ENCODE measurements around the gene ACVR1.
"Not testable (repeated sequence)": the region's sequence is repeated elsewhere in the genome, so short reads cannot be mapped to it uniquely, and the experiment has no call there.

ACVR1 gene

DNA sequence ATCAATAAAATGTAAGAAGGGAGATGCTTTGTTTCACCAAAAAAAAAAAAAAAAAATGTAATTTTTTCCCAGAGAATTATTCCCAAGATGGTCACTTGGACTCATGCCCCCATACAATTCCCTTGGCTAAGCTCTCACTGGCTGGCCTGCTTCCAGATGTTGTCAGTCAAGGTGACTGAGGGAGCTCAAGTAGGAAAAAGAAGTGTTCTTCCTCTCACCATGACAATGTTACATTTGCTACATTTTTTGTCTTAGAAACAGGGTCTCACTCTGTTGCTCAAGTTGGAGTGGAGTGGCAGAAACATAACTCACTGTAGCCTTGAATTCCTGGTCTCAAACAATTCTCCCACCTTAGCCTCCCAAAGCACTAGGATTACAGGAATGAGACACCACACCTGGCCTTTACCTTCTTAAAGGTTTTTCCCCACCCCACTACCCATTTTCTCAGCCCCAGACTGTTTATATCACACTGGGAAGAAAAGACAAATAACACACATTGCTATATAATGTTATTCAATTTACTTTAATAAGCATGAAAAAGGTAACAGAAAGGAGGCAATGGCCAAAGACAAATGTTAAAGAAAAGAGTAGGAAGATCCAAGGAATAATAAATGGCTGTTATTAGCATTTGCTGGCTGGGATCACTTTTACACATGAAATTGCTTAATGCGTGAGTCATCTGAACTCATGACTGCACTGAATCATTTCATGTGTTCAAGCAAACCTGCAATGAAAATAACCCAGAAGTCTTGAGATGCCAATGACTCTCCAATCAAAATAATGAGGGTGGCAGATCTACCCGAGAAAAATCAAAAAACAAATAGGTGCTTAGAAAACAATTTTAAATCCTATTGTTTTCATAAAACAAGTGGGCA is 45.2 kb downstream of the ACVR1 start:
- no peak overlapping the region for H3K4me3 ChIP-seq (ENCODE audit: low read length in 2 of 2)
- H3K27ac ChIP-seq (ENCODE audit: low read length) = peak overlapping the region; percentile 24
- H3K36me3 ChIP-seq (ENCODE audit: control insufficient read depth in 2 of 2, insufficient read depth in 2 of 2, low read length in 2 of 2) = peaks cover 0 to under 1% of the 10 kb centered on the region in 2 donors
- no peaks in the 10 kb centered on the region for H3K27me3 ChIP-seq (ENCODE audit: control insufficient read depth in 1 of 2, insufficient read depth in 2 of 2, low read length in 2 of 2)
- no peaks in the 10 kb centered on the region for H3K9me3 ChIP-seq (ENCODE audit: control insufficient read depth in 2 of 2, low read length in 2 of 2)
- H3K9ac ChIP-seq (ENCODE audit: low read length in 2 of 2) = no peak overlapping the region
- peaks cover 5% of the 10 kb centered on the region for H3K4me1 ChIP-seq (ENCODE audit: control insufficient read depth, insufficient read depth, low read length)

DNA sequence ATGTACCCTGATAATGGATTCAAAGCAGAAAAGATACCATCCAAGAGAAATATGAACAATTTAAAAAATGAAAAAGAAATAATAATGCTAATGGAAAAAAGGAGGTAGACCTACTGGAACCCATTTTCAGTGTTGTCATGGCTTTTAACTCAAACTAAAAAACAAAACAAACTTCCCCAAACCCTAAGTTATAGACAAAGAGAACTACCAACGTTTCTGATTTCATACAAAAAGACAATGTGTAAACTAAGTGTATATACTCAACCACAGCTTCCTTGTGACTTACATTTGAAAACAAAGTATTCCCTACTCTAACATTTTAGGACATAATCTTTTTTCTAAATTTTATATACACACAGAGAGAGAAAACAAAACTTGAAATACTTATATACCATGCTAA is 45.9 kb downstream of the ACVR1 start:
- Histone ChIP-seq H3K4me1 (ENCODE audit: control insufficient read depth, insufficient read depth, low read length) (peaks cover 5% of the 10 kb centered on the region), H3K9ac (ENCODE audit: low read length in 2 of 2) (no peak overlapping the region), H3K4me3 (ENCODE audit: low read length in 2 of 2) (no peak overlapping the region), H3K36me3 (ENCODE audit: control insufficient read depth in 2 of 2, insufficient read depth in 2 of 2, low read length in 2 of 2) (peaks cover 0 to 2% of the 10 kb centered on the region in 2 donors), H3K27ac (ENCODE audit: low read length) (no peak overlapping the region), H3K27me3 (ENCODE audit: control insufficient read depth in 1 of 2, insufficient read depth in 2 of 2, low read length in 2 of 2) (no peaks in the 10 kb centered on the region), H3K9me3 (ENCODE audit: control insufficient read depth in 2 of 2, low read length in 2 of 2) (no peaks in the 10 kb centered on the region)

DNA sequence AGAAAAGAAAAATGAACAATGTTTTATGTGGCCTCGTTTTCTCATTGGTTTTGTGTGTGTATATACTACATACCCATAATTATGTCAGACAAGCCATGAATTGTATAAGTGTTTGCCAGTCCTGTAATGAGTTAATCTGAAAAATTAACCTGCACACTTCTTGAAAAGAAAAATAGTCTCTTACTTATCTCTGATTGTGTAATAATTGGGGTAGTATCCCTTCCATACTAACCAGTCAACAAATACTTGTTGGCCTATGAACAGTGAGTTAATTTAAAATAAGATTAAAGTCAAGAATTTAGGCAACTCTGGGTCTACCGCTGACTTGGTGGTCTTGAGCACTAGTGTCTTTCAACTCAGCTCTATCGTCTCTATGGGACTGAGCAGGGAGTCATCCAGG is 48.8 kb downstream of the ACVR1 start:
- H3K4me3 ChIP-seq (ENCODE audit: low read length in 2 of 2) = no peak overlapping the region
- peaks cover 0 to 2% of the 10 kb centered on the region in 2 donors for H3K36me3 ChIP-seq (ENCODE audit: control insufficient read depth in 2 of 2, insufficient read depth in 2 of 2, low read length in 2 of 2)
- H3K27me3 ChIP-seq (ENCODE audit: control insufficient read depth in 1 of 2, insufficient read depth in 2 of 2, low read length in 2 of 2) = no peaks in the 10 kb centered on the region
- H3K9ac ChIP-seq (ENCODE audit: low read length in 2 of 2) = no peak overlapping the region
- H3K27ac ChIP-seq (ENCODE audit: low read length) = no peak overlapping the region
- no peaks in the 10 kb centered on the region for H3K9me3 ChIP-seq (ENCODE audit: control insufficient read depth in 2 of 2, low read length in 2 of 2)
- peaks cover 5% of the 10 kb centered on the region for H3K4me1 ChIP-seq (ENCODE audit: control insufficient read depth, insufficient read depth, low read length)

DNA sequence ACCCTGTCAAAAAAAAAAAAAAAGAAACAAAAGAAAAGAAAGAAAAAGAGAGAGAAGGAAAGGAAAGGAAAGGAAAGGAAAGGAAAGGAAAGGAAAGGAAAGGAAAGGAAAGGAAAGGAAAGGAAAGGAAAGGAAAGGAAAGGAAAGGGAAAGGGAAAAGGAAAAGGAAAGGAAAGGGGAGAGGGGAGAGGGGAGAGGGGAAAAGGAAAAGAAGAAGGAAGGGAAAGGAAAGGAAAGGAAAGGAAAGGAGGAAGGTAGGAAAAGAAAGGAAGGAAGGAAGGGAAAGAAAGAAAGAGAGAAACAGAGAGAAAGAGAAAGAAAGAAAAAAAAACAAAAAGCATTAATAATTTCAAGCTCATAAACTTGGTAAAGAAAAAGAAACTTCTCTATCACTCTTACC is 49.5 kb downstream of the ACVR1 start:
- H3K4me3 ChIP-seq (ENCODE audit: low read length in 2 of 2); H3K9me3 ChIP-seq (ENCODE audit: control insufficient read depth in 2 of 2, low read length in 2 of 2): not testable (repeated sequence)

DNA sequence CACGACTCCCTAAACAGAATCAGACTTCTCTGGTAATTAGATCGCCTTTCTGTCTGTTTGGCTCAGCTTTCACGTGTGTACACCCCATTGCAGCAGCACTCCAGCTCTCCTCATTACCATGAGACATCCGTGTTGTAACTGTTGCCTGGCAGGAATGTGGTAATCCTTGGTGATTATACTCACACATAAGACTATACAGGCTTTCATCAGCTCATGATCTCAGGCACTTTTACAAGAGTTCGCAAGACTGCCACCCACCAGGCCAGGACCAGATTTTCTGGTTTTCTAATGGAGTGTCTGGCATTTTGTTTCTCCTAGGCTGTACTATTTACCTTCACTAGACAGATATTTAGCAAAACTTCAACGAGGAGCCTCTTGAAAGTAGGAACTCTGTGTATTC is 50.2 kb downstream of the ACVR1 start:
- Histone ChIP-seq H3K4me3 (ENCODE audit: low read length in 2 of 2) (no peak overlapping the region), H3K27ac (ENCODE audit: low read length) (no peak overlapping the region), H3K9me3 (ENCODE audit: control insufficient read depth in 2 of 2, low read length in 2 of 2) (no peaks in the 10 kb centered on the region), H3K36me3 (ENCODE audit: control insufficient read depth in 2 of 2, insufficient read depth in 2 of 2, low read length in 2 of 2) (peaks cover 0 to 2% of the 10 kb centered on the region in 2 donors), H3K9ac (ENCODE audit: low read length in 2 of 2) (no peak overlapping the region), H3K27me3 (ENCODE audit: control insufficient read depth in 1 of 2, insufficient read depth in 2 of 2, low read length in 2 of 2) (no peaks in the 10 kb centered on the region), H3K4me1 (ENCODE audit: control insufficient read depth, insufficient read depth, low read length) (peaks cover 2% of the 10 kb centered on the region)

More for the DNA sequence above, 49.5 kb downstream of the ACVR1 start:
- H3K27ac ChIP-seq (ENCODE audit: low read length); H3K4me1 ChIP-seq (ENCODE audit: control insufficient read depth, insufficient read depth, low read length); H3K27me3 ChIP-seq (ENCODE audit: control insufficient read depth in 1 of 2, insufficient read depth in 2 of 2, low read length in 2 of 2); H3K36me3 ChIP-seq (ENCODE audit: control insufficient read depth in 2 of 2, insufficient read depth in 2 of 2, low read length in 2 of 2); H3K9ac ChIP-seq (ENCODE audit: low read length in 2 of 2): not testable (repeated sequence)

DNA sequence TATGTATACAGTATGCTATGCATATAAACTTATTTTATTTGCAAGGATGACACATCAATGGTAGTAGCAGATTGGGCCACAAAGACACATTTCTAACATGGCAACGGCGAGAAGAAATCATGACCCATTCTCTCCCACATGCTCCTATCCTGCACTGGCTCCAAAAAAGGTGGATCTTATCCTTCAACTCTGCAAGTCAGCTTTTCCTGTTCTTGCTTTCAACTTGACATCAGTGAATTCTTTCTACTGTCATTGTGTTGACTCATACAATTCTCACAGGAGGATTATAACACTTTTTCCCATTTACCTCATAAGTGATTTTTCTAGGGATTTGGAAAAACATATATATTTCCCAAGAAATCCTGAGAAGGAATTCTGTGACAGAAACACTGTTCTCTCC is 53.1 kb downstream of the ACVR1 start:
- H3K9ac ChIP-seq (ENCODE audit: low read length in 2 of 2) = no peak overlapping the region
- no peaks in the 10 kb centered on the region for H3K9me3 ChIP-seq (ENCODE audit: control insufficient read depth in 2 of 2, low read length in 2 of 2)
- peaks cover 4 to 8% of the 10 kb centered on the region in 2 donors for H3K36me3 ChIP-seq (ENCODE audit: control insufficient read depth in 2 of 2, insufficient read depth in 2 of 2, low read length in 2 of 2)
- peaks cover 2% of the 10 kb centered on the region for H3K4me1 ChIP-seq (ENCODE audit: control insufficient read depth, insufficient read depth, low read length)
- no peak overlapping the region for H3K4me3 ChIP-seq (ENCODE audit: low read length in 2 of 2)
- no peaks in the 10 kb centered on the region for H3K27me3 ChIP-seq (ENCODE audit: control insufficient read depth in 1 of 2, insufficient read depth in 2 of 2, low read length in 2 of 2)
- H3K27ac ChIP-seq (ENCODE audit: low read length) = no peak overlapping the region

DNA sequence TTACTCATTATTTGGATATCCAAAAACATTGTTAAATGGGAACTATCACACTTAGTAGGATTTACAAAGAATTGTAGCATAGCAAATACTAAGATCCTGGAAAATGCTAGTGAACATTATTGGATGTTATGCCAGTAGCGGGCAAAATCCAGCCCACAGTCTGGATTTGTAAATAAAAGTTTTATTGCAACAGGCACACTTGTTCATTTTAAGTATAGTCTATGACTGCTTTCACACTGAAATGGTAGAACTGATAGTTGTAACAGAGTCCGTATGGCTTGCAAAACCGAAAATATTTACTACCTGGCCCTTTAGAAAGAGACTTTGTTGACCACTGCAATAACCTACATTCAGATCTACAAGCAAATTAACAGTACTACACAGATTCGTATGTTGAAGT is 53.6 kb downstream of the ACVR1 start:
- no peak overlapping the region for H3K27ac ChIP-seq (ENCODE audit: low read length)
- H3K27me3 ChIP-seq (ENCODE audit: control insufficient read depth in 1 of 2, insufficient read depth in 2 of 2, low read length in 2 of 2) = no peaks in the 10 kb centered on the region
- peaks cover 7 to 9% of the 10 kb centered on the region in 2 donors for H3K36me3 ChIP-seq (ENCODE audit: control insufficient read depth in 2 of 2, insufficient read depth in 2 of 2, low read length in 2 of 2)
- no peak overlapping the region for H3K9ac ChIP-seq (ENCODE audit: low read length in 2 of 2)
- no peaks in the 10 kb centered on the region for H3K9me3 ChIP-seq (ENCODE audit: control insufficient read depth in 2 of 2, low read length in 2 of 2)
- peaks cover 2% of the 10 kb centered on the region for H3K4me1 ChIP-seq (ENCODE audit: control insufficient read depth, insufficient read depth, low read length)
- H3K4me3 ChIP-seq (ENCODE audit: low read length in 2 of 2) = no peak overlapping the region

DNA sequence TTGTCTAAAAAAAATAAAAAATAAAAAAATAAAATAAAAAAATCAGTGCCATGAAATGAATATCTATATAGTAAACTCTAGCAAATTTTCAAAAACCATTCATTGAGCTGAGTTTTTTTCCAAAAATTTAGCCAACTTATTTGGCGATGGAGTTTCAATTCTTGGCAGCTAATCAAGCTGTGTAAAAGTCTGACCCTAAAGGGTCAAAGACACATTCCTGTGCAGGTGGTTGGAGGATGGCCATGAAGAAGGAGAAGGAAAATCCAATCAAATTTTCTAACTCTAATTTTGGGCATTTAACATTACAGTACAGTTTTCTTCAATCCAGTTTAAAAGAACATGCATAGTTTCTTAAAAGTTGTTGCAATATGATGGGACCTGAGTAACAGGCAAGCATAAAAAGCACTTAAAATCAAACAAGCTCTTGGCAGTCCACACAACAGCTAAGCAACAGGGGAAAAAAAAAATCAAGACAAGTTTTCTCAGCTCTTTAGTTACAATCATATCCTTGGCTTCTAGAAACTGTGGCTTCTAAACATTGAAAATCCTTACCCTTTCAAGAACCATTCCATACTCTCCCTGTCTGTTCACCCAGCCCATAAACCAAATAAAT is 54.5 kb downstream of the ACVR1 start:
- H3K9me3 ChIP-seq (ENCODE audit: control insufficient read depth in 2 of 2, low read length in 2 of 2) = no peaks in the 10 kb centered on the region
- H3K4me1 ChIP-seq (ENCODE audit: control insufficient read depth, insufficient read depth, low read length) = peaks cover 2% of the 10 kb centered on the region
- H3K27me3 ChIP-seq (ENCODE audit: control insufficient read depth in 1 of 2, insufficient read depth in 2 of 2, low read length in 2 of 2) = no peaks in the 10 kb centered on the region
- H3K27ac ChIP-seq (ENCODE audit: low read length) = no peak overlapping the region
- no peak overlapping the region for H3K4me3 ChIP-seq (ENCODE audit: low read length in 2 of 2)
- no peak overlapping the region for H3K9ac ChIP-seq (ENCODE audit: low read length in 2 of 2)
- peaks cover 7 to 14% of the 10 kb centered on the region in 2 donors for H3K36me3 ChIP-seq (ENCODE audit: control insufficient read depth in 2 of 2, insufficient read depth in 2 of 2, low read length in 2 of 2)

DNA sequence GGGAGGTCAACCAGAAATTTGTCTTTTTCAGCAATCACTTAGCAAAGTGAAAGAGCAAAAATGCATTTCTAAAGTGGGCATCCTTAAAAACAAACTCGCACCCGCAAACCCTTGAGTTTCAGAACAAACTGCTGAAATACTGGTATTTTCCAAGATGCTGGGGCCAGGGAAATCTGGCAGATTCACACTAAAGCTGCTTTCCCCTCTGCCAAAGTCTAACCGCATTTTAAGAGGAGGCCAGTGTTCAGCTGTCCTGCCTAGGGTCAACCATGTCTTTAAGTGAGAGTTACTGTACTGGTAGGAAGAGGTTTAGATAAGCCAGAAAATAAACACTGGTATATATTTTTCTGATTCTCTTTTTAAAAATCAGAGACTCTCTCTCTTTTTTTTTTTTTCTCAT is 55.9 kb downstream of the ACVR1 start:
- H3K9ac ChIP-seq (ENCODE audit: low read length in 2 of 2) = no peak overlapping the region
- peaks cover 7 to 14% of the 10 kb centered on the region in 2 donors for H3K36me3 ChIP-seq (ENCODE audit: control insufficient read depth in 2 of 2, insufficient read depth in 2 of 2, low read length in 2 of 2)
- no peak overlapping the region for H3K4me3 ChIP-seq (ENCODE audit: low read length in 2 of 2)
- no peaks in the 10 kb centered on the region for H3K9me3 ChIP-seq (ENCODE audit: control insufficient read depth in 2 of 2, low read length in 2 of 2)
- H3K4me1 ChIP-seq (ENCODE audit: control insufficient read depth, insufficient read depth, low read length) = no peaks in the 10 kb centered on the region
- H3K27ac ChIP-seq (ENCODE audit: low read length) = no peak overlapping the region
- no peaks in the 10 kb centered on the region for H3K27me3 ChIP-seq (ENCODE audit: control insufficient read depth in 1 of 2, insufficient read depth in 2 of 2, low read length in 2 of 2)

DNA sequence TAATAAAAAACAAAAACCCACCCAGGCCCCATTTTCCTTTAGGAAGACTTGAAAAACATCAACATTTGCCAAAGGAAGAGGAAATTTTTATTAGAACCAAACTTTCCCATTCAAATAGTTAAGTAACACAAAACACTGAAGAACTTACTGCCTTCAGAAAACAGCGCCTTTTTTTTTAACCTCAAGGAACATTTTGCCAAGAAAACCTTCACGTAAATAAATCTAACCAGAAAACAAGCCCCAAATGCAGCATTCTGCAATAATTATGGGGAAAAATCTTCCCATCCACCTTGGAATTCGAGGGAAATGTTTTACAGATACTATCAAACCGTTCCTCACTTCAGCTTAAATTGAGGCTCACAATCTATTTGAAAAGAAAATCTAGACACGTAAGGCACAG is 56.4 kb downstream of the ACVR1 start:
- peaks cover 7 to 14% of the 10 kb centered on the region in 2 donors for H3K36me3 ChIP-seq (ENCODE audit: control insufficient read depth in 2 of 2, insufficient read depth in 2 of 2, low read length in 2 of 2)
- H3K27me3 ChIP-seq (ENCODE audit: control insufficient read depth in 1 of 2, insufficient read depth in 2 of 2, low read length in 2 of 2) = no peaks in the 10 kb centered on the region
- H3K4me3 ChIP-seq (ENCODE audit: low read length in 2 of 2) = no peak overlapping the region
- H3K9me3 ChIP-seq (ENCODE audit: control insufficient read depth in 2 of 2, low read length in 2 of 2) = no peaks in the 10 kb centered on the region
- no peak overlapping the region for H3K27ac ChIP-seq (ENCODE audit: low read length)
- H3K4me1 ChIP-seq (ENCODE audit: control insufficient read depth, insufficient read depth, low read length) = no peaks in the 10 kb centered on the region
- H3K9ac ChIP-seq (ENCODE audit: low read length in 2 of 2) = no peak overlapping the region

DNA sequence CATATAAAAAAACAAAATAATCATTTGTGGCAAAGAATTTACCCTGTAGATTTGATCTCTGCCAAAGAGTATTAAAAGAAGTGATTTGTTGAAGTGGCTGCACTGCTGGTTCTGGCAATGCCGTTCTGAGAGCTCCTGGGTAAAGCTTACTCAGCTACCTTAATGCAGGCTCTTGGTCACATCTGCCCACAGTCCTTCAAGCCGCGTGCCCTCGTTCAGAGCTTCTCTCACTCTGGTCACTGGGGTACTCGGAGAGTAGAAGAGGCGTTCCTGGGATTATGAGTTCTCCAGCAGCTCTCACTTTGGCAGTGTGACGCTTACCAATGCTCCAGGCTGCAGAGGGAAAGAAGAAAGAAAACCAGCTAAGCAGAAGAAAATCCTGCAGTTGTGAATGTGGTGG is 57.9 kb downstream of the ACVR1 start:
- Histone ChIP-seq H3K27ac (ENCODE audit: low read length) (no peak overlapping the region), H3K4me3 (ENCODE audit: low read length in 2 of 2) (no peak overlapping the region), H3K9ac (ENCODE audit: low read length in 2 of 2) (no peak overlapping the region), H3K4me1 (ENCODE audit: control insufficient read depth, insufficient read depth, low read length) (no peaks in the 10 kb centered on the region), H3K36me3 (ENCODE audit: control insufficient read depth in 2 of 2, insufficient read depth in 2 of 2, low read length in 2 of 2) (peaks cover 7 to 14% of the 10 kb centered on the region in 2 donors), H3K27me3 (ENCODE audit: control insufficient read depth in 1 of 2, insufficient read depth in 2 of 2, low read length in 2 of 2) (no peaks in the 10 kb centered on the region), H3K9me3 (ENCODE audit: control insufficient read depth in 2 of 2, low read length in 2 of 2) (no peaks in the 10 kb centered on the region)

Measured in stomach smooth muscle (tissue), 2 donors.